Measurements from ENCODE around the gene PLXNA3.

DNA sequence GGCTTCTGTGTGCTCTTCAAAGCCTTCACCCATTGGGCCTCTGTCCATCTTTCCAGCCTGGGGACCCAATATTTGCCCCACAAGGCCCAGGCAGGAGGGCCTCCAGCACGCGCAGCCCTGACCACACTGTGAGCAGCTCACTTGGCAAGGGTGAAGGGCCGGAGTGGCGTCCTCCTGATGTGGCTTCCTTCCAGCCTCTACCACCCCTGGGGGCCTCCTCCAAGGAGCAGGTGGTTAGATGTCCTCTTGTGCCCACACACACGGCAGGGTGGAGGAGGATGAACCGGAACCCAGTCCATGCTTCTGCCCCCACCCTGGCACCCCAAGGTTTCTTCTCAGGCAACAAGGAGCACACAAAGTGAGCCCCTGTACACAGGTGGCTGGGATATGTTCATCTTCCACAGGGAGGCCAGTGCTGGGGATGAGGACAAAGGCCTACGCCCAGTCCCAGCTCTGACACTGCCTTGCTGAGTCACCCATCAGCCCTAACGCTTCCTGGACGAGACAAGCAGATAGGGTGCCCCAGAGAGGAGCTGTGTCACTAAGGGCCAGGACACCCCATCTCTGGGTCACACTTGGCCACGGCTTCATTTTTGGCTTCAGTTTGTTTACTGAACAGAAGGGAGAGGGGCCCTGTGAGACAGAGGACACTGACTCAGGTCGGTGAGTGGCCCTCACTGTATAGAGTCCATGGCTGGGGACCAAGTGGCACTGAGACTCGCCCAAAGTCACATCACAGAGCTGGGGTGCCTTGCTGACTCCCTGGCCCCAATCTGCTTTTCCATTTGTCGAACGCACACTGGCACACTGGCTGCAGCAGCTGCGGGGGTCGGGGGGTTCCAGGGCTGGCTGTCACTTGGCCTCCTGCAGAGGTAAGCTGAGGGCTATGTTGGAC, 26.4 kb downstream of the PLXNA3 start:
- TF ChIP-seq, protein P1, sequence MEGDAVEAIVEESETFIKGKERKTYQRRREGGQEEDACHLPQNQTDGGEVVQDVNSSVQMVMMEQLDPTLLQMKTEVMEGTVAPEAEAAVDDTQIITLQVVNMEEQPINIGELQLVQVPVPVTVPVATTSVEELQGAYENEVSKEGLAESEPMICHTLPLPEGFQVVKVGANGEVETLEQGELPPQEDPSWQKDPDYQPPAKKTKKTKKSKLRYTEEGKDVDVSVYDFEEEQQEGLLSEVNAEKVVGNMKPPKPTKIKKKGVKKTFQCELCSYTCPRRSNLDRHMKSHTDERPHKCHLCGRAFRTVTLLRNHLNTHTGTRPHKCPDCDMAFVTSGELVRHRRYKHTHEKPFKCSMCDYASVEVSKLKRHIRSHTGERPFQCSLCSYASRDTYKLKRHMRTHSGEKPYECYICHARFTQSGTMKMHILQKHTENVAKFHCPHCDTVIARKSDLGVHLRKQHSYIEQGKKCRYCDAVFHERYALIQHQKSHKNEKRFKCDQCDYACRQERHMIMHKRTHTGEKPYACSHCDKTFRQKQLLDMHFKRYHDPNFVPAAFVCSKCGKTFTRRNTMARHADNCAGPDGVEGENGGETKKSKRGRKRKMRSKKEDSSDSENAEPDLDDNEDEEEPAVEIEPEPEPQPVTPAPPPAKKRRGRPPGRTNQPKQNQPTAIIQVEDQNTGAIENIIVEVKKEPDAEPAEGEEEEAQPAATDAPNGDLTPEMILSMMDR (IDR thresholded peaks at IDR 0.05; ENCODE audit: low read length): no peak
- TF ChIP-seq EZH2 (optimal IDR thresholded peaks at IDR 0.05; ENCODE audit: low read depth, low read length): no peak
